HCT116 (cell line): Measurements from ENCODE around the gene PIK3CB. TPM values are rescaled to one million over a fixed set of nuclear protein-coding genes. Genes with fewer than 3 reads are reported as not detected.

ENCODE experiments used
- ATAC-seq: fragments of 200-7000 bp; cut with Tn5 transposase; 2 replicates; pipeline ENCODE4 v1.9.1; 2020; ENCODE audit warnings: mild to moderate bottlenecking, moderate library complexity
- BruUV-seq: library from RNA; stranded (reverse); fragments of 400-500 nt; replicated peaks from 2 replicates; lab custom pipeline; 2021; lab: Mats Ljungman, UMichigan
- CTCF ChIA-PET: fragments of 300-600 bp; sonication (Branson Sonifier 250); formaldehyde crosslinking; loops from one replicate; lab custom pipeline; 2021; ENCODE audit warnings: antibody characterized with exemption; lab: Charles Lee
- POLR2A ChIA-PET: fragments of 300-600, 350-600 bp; sonication (Branson Sonifier 250); formaldehyde crosslinking; loops from one replicate; lab custom pipeline; 2021; ENCODE audit warnings: antibody characterized with exemption; lab: Charles Lee
- RAD21 ChIA-PET, 2 experiments: fragments of 300-600 bp; sonication (Branson Sonifier 250); formaldehyde crosslinking; loops; one replicate each; lab custom pipeline; 2023; ENCODE audit warnings: low total read pairs in 2 of 2; ENCODE audit not compliant: uncharacterized antibody in 2 of 2, unreplicated experiment in 2 of 2, low non-redundant PET in 1 of 2; lab: Charles Lee
- DNase-seq: peaks from one replicate; pipeline ENCODE4 v3.0.0-alpha.2; 2010; ENCODE audit warnings: low read depth, low spot score
- H2AFZ ChIP-seq: fragments of 200-600 bp; shearing (Covaris generic), sonication (generic); 2 replicates; pipeline ENCODE4 v1.6.1; 2017; ENCODE audit warnings: low read depth, mixed run types, mixed read lengths, antibody characterized with exemption, low read length; ENCODE audit not compliant: poor library complexity, severe bottlenecking
- H3K27ac ChIP-seq: 2 replicates; pipeline ENCODE4 v1.5.1; 2012; ENCODE audit warnings: low read depth, low read length
- H3K27me3 ChIP-seq: fragments of 200-600 bp; sonication (generic); 2 replicates; pipeline ENCODE4 v1.6.1; 2016; ENCODE audit warnings: mixed run types, low read length, mixed read lengths; ENCODE audit not compliant: insufficient read depth
- H3K36me3 ChIP-seq, 2 experiments: fragments of 200-500 bp in 1 of 2; fragments of 200-600 bp in 1 of 2; sonication (Bioruptor generic) in 1 of 2; sonication (generic) in 1 of 2; 2 replicates each; pipeline versions ENCODE4 v1.5.1 to v1.6.1; 2014 to 2016; ENCODE audit warnings: low read length in 2 of 2, inconsistent platforms in 1 of 2, mixed read lengths in 1 of 2, mixed run types in 1 of 2; ENCODE audit not compliant: insufficient read depth in 2 of 2, control insufficient read depth in 1 of 2
- H3K4me1 ChIP-seq, 2 experiments: fragments of 200-600 bp in 1 of 2; sonication (generic) in 1 of 2; 2 replicates each; pipeline versions ENCODE4 v1.5.1 to v1.6.1; 2012 to 2017; ENCODE audit warnings: low read length in 2 of 2, inconsistent platforms in 1 of 2, mild to moderate bottlenecking in 1 of 2, mixed read lengths in 1 of 2, mixed run types in 1 of 2, moderate library complexity in 1 of 2; ENCODE audit not compliant: insufficient read depth in 2 of 2, control insufficient read depth in 1 of 2
- H3K4me2 ChIP-seq: fragments of 200-600 bp; sonication (generic); 2 replicates; pipeline ENCODE4 v1.6.1; 2017; ENCODE audit warnings: mixed run types, low read length, mixed read lengths
- H3K4me3 ChIP-seq, 2 experiments: fragments of 200-600 bp in 1 of 2; sonication (generic) in 1 of 2; replicated peaks in 1 of 2; 2 replicates each; pipeline ENCODE4 v1.5.1; 2011 to 2016; ENCODE audit warnings: low read length in 2 of 2, control low read depth in 1 of 2, low read depth in 1 of 2, mild to moderate bottlenecking in 1 of 2, mixed read lengths in 1 of 2, mixed run types in 1 of 2
- H3K79me2 ChIP-seq: fragments of 200-600 bp; sonication (generic); 2 replicates; pipeline ENCODE4 v1.6.1; 2017; ENCODE audit warnings: mild to moderate bottlenecking, mixed run types, low read length, moderate library complexity, mixed read lengths; ENCODE audit not compliant: insufficient read depth
- H3K9ac ChIP-seq: fragments of 200-600 bp; sonication (generic); 2 replicates; pipeline ENCODE4 v1.6.1; 2016; ENCODE audit warnings: low read length, mixed read lengths
- H3K9me2 ChIP-seq: fragments of 200-600 bp; sonication (generic), shearing (Covaris generic); 2 replicates; pipeline ENCODE4 v1.6.1; 2017; ENCODE audit warnings: mixed run types, mild to moderate bottlenecking, moderate library complexity; ENCODE audit not compliant: insufficient read depth
- H3K9me3 ChIP-seq, 2 experiments: fragments of 200-500 bp in 1 of 2; fragments of 200-600 bp in 1 of 2; sonication (Bioruptor generic) in 1 of 2; sonication (generic) in 1 of 2; 2 replicates each; pipeline ENCODE4 v1.6.1; 2014 to 2017; ENCODE audit warnings: low read length in 2 of 2, mixed read lengths in 2 of 2, inconsistent platforms in 1 of 2, low read depth in 1 of 2, mild to moderate bottlenecking in 1 of 2, mixed run types in 1 of 2, moderate library complexity in 1 of 2; ENCODE audit not compliant: control insufficient read depth in 1 of 2, insufficient read depth in 1 of 2
- H4K20me1 ChIP-seq: fragments of 200-600 bp; sonication (generic), shearing (Covaris generic); 2 replicates; pipeline ENCODE4 v1.6.1; 2017; ENCODE audit warnings: mixed run types, mild to moderate bottlenecking, moderate library complexity; ENCODE audit not compliant: insufficient read depth
- CBX3 ChIP-seq: IDR thresholded peaks from 2 replicates; pipeline ENCODE4 v1.6.1; 2012; ENCODE audit warnings: low read depth
- ELF1 ChIP-seq: IDR thresholded peaks from 2 replicates; pipeline ENCODE4 v1.6.1; 2012; ENCODE audit warnings: low read depth, borderline replicate concordance
- EZH2 ChIP-seq: fragments of 200-600 bp; sonication (generic); IDR thresholded peaks from 2 replicates; pipeline ENCODE4 v1.6.1; 2017; ENCODE audit warnings: antibody characterized with exemption, mixed run types
- FOSL1 ChIP-seq: IDR thresholded peaks from 2 replicates; pipeline ENCODE4 v1.6.1; 2012; ENCODE audit warnings: low read depth
- JUND ChIP-seq: IDR thresholded peaks from 2 replicates; pipeline ENCODE4 v1.6.1; 2012
- POLR2A ChIP-seq: IDR thresholded peaks from 2 replicates; pipeline ENCODE4 v1.7.0; 2011; ENCODE audit warnings: borderline replicate concordance; ENCODE audit not compliant: insufficient read depth, insufficient read length; ENCODE audit errors: extremely low read depth
- POLR2AphosphoS5 ChIP-seq: IDR thresholded peaks from 2 replicates; pipeline ENCODE4 v1.6.1; 2011; ENCODE audit warnings: mild to moderate bottlenecking, low read depth, low read length, moderate library complexity
- RAD21 ChIP-seq: IDR thresholded peaks from 2 replicates; pipeline ENCODE4 v1.6.1; 2012; ENCODE audit warnings: low read depth, mild to moderate bottlenecking
- SP1 ChIP-seq: IDR thresholded peaks from 2 replicates; pipeline ENCODE4 v1.6.1; 2012; ENCODE audit warnings: low read depth
- intact Hi-C: fragments of 100-400 bp; cut with micrococcal nuclease; formaldehyde crosslinking; loops from 2 replicates; pipeline ENCODE4 v1.10.0; 2022
- total RNA-seq: library from RNA; stranded (reverse); gene quantifications from one replicate; pipeline ENCODE4 v1.2.1, GENCODE V29; 2021; ENCODE audit not compliant: unreplicated experiment
- TF ChIP-seq, protein P1 (sequence below): IDR thresholded peaks from 2 replicates; pipeline ENCODE4 v1.6.1; 2012
- TF ChIP-seq, protein P2 (sequence below): IDR thresholded peaks from 2 replicates; pipeline ENCODE4 v1.6.1; 2012

The PIK3CB gene
- total RNA-seq, 1 experiment from 2014 or later = 44.3 TPM

DNA sequence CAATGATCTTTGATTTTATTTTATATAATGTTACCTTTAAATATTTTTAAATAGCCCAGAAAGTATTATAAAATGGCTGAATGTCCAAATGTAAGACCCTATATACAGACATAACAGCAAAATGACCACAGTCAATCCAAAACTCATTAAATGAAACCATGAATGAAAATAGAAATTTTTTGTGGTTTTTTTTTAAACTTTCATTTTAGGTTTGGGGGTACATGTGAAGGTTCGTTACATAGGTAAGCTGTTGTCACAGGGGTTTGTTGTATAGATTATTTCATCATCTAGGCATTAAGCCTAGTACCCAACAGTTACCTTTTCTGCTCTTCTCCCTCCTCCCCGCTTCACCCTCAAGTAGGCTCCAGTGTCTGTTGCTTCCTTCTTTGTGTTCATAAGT, 117.4 kb downstream of the PIK3CB start:
- Histone ChIP-seq H3K4me3 (no peak overlapping the region), H3K9me3 (no peaks in the 10 kb centered on the region), H3K27me3 (no peaks in the 10 kb centered on the region), H3K9ac (no peak overlapping the region), H3K4me2 (no peak overlapping the region), H3K4me1 (no peaks in the 10 kb centered on the region), H3K27ac (no peak overlapping the region), H3K9me2 (no peaks in the 10 kb centered on the region), H3K79me2 (no peaks in the 10 kb centered on the region; the same call in 1 of the 2 replicates), H2AFZ (no peak overlapping the region), H3K36me3 (peaks cover 0 to 4% of the 10 kb centered on the region in 2 experiments; a peak in 1 of 4 replicates), H4K20me1 (no peaks in the 10 kb centered on the region)
- CTCF ChIA-PET = no interaction called here
- ATAC-seq (no peak), DNase-seq (no peak)
- intact Hi-C loops = no loop called here
- POLR2A ChIA-PET = no interaction called here
- TF ChIP-seq JUND = no peak
- BruUV-seq = no TSS peak
- RAD21 ChIA-PET = no interaction called here

DNA sequence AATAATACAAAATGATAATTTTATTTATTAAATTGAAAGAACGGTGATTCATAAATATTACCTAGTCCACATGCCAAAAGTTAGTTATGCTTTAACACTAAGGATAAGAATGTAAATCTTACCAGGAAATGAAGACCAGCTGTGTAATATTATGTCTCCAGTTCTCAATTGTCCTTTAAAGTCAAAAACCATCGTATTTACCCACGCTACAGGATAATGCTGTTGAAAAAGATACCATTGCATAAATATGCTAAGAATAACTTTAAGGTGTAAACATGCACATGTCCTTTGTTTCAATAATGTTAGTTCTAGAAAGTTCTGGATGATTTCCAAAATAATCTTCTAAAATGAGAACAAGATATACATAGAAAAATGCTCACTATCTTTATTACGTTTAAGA, 122.6 kb downstream of the PIK3CB start:
- Histone ChIP-seq H3K4me2 (no peak overlapping the region), H3K27me3 (no peaks in the 10 kb centered on the region), H2AFZ (no peak overlapping the region), H3K4me3 (no peak overlapping the region), H3K9me3 (no peaks in the 10 kb centered on the region), H3K9me2 (no peaks in the 10 kb centered on the region), H4K20me1 (no peaks in the 10 kb centered on the region), H3K36me3 (peaks cover 3 to 9% of the 10 kb centered on the region in 2 experiments; a peak in 2 of 4 replicates), H3K9ac (no peak overlapping the region), H3K4me1 (no peaks in the 10 kb centered on the region), H3K79me2 (no peaks in the 10 kb centered on the region; the same call in 1 of the 2 replicates), H3K27ac (no peak overlapping the region)
- ATAC-seq = no peak
- ChIA-PET CTCF (interaction anchor here (1.3 kb wide), 1 partner anchor 9 kb away, joined by 3 read pairs; no protein-coding TSS in a partner anchor), POLR2A (no interaction called here), RAD21 (no interaction called here)
- no TSS peak for BruUV-seq
- intact Hi-C loops = no loop called here
- TF ChIP-seq SP1 = no peak
- TF ChIP-seq ELF1 = no peak
- no peak for TF ChIP-seq JUND
- no peak for TF ChIP-seq RAD21
- no peak for TF ChIP-seq POLR2A
- no peak for TF ChIP-seq CBX3
- TF ChIP-seq POLR2AphosphoS5 = no peak
- TF ChIP-seq, protein P1, sequence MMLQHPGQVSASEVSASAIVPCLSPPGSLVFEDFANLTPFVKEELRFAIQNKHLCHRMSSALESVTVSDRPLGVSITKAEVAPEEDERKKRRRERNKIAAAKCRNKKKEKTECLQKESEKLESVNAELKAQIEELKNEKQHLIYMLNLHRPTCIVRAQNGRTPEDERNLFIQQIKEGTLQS = no peak
- no peak for TF ChIP-seq EZH2
- TF ChIP-seq FOSL1 = no peak
- TF ChIP-seq, protein P2, sequence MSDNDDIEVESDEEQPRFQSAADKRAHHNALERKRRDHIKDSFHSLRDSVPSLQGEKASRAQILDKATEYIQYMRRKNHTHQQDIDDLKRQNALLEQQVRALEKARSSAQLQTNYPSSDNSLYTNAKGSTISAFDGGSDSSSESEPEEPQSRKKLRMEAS = no peak
- DNase-seq = no peak
